ENCODE measurements around the gene KEL.

DNA sequence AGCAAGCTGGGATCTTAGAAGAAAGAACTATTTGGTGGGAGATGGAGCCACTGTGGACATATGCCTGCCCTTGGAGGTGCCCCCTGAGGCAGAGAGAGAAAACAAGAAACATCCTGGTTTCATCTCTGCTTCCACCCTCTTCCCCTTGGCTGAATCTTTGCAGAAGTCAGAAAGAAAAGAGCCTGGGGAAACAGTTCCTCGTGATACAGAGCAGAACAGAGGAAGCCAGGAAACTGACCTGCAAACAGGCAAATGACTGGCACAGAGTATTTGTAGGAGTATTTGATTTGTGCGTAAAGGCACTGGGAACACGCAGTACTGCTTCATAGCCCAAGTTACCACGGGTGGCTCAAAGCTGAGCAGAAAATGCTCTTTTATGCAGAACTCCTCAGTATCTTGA is 7.0 kb upstream of the KEL start:
- TF ChIP-seq, protein P1, sequence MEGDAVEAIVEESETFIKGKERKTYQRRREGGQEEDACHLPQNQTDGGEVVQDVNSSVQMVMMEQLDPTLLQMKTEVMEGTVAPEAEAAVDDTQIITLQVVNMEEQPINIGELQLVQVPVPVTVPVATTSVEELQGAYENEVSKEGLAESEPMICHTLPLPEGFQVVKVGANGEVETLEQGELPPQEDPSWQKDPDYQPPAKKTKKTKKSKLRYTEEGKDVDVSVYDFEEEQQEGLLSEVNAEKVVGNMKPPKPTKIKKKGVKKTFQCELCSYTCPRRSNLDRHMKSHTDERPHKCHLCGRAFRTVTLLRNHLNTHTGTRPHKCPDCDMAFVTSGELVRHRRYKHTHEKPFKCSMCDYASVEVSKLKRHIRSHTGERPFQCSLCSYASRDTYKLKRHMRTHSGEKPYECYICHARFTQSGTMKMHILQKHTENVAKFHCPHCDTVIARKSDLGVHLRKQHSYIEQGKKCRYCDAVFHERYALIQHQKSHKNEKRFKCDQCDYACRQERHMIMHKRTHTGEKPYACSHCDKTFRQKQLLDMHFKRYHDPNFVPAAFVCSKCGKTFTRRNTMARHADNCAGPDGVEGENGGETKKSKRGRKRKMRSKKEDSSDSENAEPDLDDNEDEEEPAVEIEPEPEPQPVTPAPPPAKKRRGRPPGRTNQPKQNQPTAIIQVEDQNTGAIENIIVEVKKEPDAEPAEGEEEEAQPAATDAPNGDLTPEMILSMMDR (IDR thresholded peaks at IDR 0.05) = no peak
- TF ChIP-seq POLR2A (IDR thresholded peaks at IDR 0.05) = no peak
- TF ChIP-seq EP300 (IDR thresholded peaks at IDR 0.05) = no peak
- no peak for TF ChIP-seq POLR2AphosphoS5 (IDR thresholded peaks at IDR 0.05)
